HCT116 (cell line): ENCODE data around the gene MIB2. TPM values are rescaled to one million over a fixed set of nuclear protein-coding genes. Genes with fewer than 3 reads are reported as not detected.
A peak's percentile ranks its signal among the peaks of the same experiment; 100 is the strongest.

Experiments used
- ATAC-seq: fragments of 200-7000 bp; cut with Tn5 transposase; 2 replicates; pipeline ENCODE4 v1.9.1; 2020; ENCODE audit warnings: mild to moderate bottlenecking, moderate library complexity
- BruUV-seq: library from RNA; stranded (reverse); fragments of 400-500 nt; replicated peaks from 2 replicates; lab custom pipeline; 2021; lab: Mats Ljungman, UMichigan
- CTCF ChIA-PET: fragments of 300-600 bp; sonication (Branson Sonifier 250); formaldehyde crosslinking; loops from one replicate; lab custom pipeline; 2021; ENCODE audit warnings: antibody characterized with exemption; lab: Charles Lee
- POLR2A ChIA-PET: fragments of 300-600, 350-600 bp; sonication (Branson Sonifier 250); formaldehyde crosslinking; loops from one replicate; lab custom pipeline; 2021; ENCODE audit warnings: antibody characterized with exemption; lab: Charles Lee
- RAD21 ChIA-PET, 2 experiments: fragments of 300-600 bp; sonication (Branson Sonifier 250); formaldehyde crosslinking; loops; one replicate each; lab custom pipeline; 2023; ENCODE audit warnings: low total read pairs in 2 of 2; ENCODE audit not compliant: uncharacterized antibody in 2 of 2, unreplicated experiment in 2 of 2, low non-redundant PET in 1 of 2; lab: Charles Lee
- DNase-seq: peaks from one replicate; pipeline ENCODE4 v3.0.0-alpha.2; 2010; ENCODE audit warnings: low read depth, low spot score
- H2AFZ ChIP-seq: fragments of 200-600 bp; shearing (Covaris generic), sonication (generic); 2 replicates; pipeline ENCODE4 v1.6.1; 2017; ENCODE audit warnings: low read depth, mixed run types, mixed read lengths, antibody characterized with exemption, low read length; ENCODE audit not compliant: poor library complexity, severe bottlenecking
- H3K27ac ChIP-seq: 2 replicates; pipeline ENCODE4 v1.5.1; 2012; ENCODE audit warnings: low read depth, low read length
- H3K27me3 ChIP-seq: fragments of 200-600 bp; sonication (generic); 2 replicates; pipeline ENCODE4 v1.6.1; 2016; ENCODE audit warnings: mixed run types, low read length, mixed read lengths; ENCODE audit not compliant: insufficient read depth
- H3K36me3 ChIP-seq, 2 experiments: fragments of 200-500 bp in 1 of 2; fragments of 200-600 bp in 1 of 2; sonication (Bioruptor generic) in 1 of 2; sonication (generic) in 1 of 2; 2 replicates each; pipeline versions ENCODE4 v1.5.1 to v1.6.1; 2014 to 2016; ENCODE audit warnings: low read length in 2 of 2, inconsistent platforms in 1 of 2, mixed read lengths in 1 of 2, mixed run types in 1 of 2; ENCODE audit not compliant: insufficient read depth in 2 of 2, control insufficient read depth in 1 of 2
- H3K4me1 ChIP-seq, 2 experiments: fragments of 200-600 bp in 1 of 2; sonication (generic) in 1 of 2; 2 replicates each; pipeline versions ENCODE4 v1.5.1 to v1.6.1; 2012 to 2017; ENCODE audit warnings: low read length in 2 of 2, inconsistent platforms in 1 of 2, mild to moderate bottlenecking in 1 of 2, mixed read lengths in 1 of 2, mixed run types in 1 of 2, moderate library complexity in 1 of 2; ENCODE audit not compliant: insufficient read depth in 2 of 2, control insufficient read depth in 1 of 2
- H3K4me2 ChIP-seq: fragments of 200-600 bp; sonication (generic); 2 replicates; pipeline ENCODE4 v1.6.1; 2017; ENCODE audit warnings: mixed run types, low read length, mixed read lengths
- H3K4me3 ChIP-seq, 2 experiments: fragments of 200-600 bp in 1 of 2; sonication (generic) in 1 of 2; replicated peaks in 1 of 2; 2 replicates each; pipeline ENCODE4 v1.5.1; 2011 to 2016; ENCODE audit warnings: low read length in 2 of 2, control low read depth in 1 of 2, low read depth in 1 of 2, mild to moderate bottlenecking in 1 of 2, mixed read lengths in 1 of 2, mixed run types in 1 of 2
- H3K79me2 ChIP-seq: fragments of 200-600 bp; sonication (generic); 2 replicates; pipeline ENCODE4 v1.6.1; 2017; ENCODE audit warnings: mild to moderate bottlenecking, mixed run types, low read length, moderate library complexity, mixed read lengths; ENCODE audit not compliant: insufficient read depth
- H3K9ac ChIP-seq: fragments of 200-600 bp; sonication (generic); 2 replicates; pipeline ENCODE4 v1.6.1; 2016; ENCODE audit warnings: low read length, mixed read lengths
- H3K9me2 ChIP-seq: fragments of 200-600 bp; sonication (generic), shearing (Covaris generic); 2 replicates; pipeline ENCODE4 v1.6.1; 2017; ENCODE audit warnings: mixed run types, mild to moderate bottlenecking, moderate library complexity; ENCODE audit not compliant: insufficient read depth
- H3K9me3 ChIP-seq, 2 experiments: fragments of 200-500 bp in 1 of 2; fragments of 200-600 bp in 1 of 2; sonication (Bioruptor generic) in 1 of 2; sonication (generic) in 1 of 2; 2 replicates each; pipeline ENCODE4 v1.6.1; 2014 to 2017; ENCODE audit warnings: low read length in 2 of 2, mixed read lengths in 2 of 2, inconsistent platforms in 1 of 2, low read depth in 1 of 2, mild to moderate bottlenecking in 1 of 2, mixed run types in 1 of 2, moderate library complexity in 1 of 2; ENCODE audit not compliant: control insufficient read depth in 1 of 2, insufficient read depth in 1 of 2
- H4K20me1 ChIP-seq: fragments of 200-600 bp; sonication (generic), shearing (Covaris generic); 2 replicates; pipeline ENCODE4 v1.6.1; 2017; ENCODE audit warnings: mixed run types, mild to moderate bottlenecking, moderate library complexity; ENCODE audit not compliant: insufficient read depth
- ATF3 ChIP-seq: IDR thresholded peaks from 2 replicates; pipeline ENCODE4 v1.6.1; 2012
- EGR1 ChIP-seq: IDR thresholded peaks from 2 replicates; pipeline ENCODE4 v1.6.1; 2012; ENCODE audit warnings: low read depth
- MAX ChIP-seq: IDR thresholded peaks from 2 replicates; pipeline ENCODE4 v1.6.1; 2012
- POLR2AphosphoS5 ChIP-seq: IDR thresholded peaks from 2 replicates; pipeline ENCODE4 v1.6.1; 2011; ENCODE audit warnings: mild to moderate bottlenecking, low read depth, low read length, moderate library complexity
- SRF ChIP-seq: IDR thresholded peaks from 2 replicates; pipeline ENCODE4 v1.6.1; 2012; ENCODE audit warnings: low read depth
- ZFX ChIP-seq: fragments of 450-650 bp; IDR thresholded peaks from 2 replicates; pipeline ENCODE4 v1.6.1; 2017
- intact Hi-C: fragments of 100-400 bp; cut with micrococcal nuclease; formaldehyde crosslinking; loops from 2 replicates; pipeline ENCODE4 v1.10.0; 2022
- total RNA-seq: library from RNA; stranded (reverse); gene quantifications from one replicate; pipeline ENCODE4 v1.2.1, GENCODE V29; 2021; ENCODE audit not compliant: unreplicated experiment

The MIB2 gene
- total RNA-seq, 1 experiment from 2014 or later = 194 TPM

GRCh38 chr1:1616045-1616790 is 918 bp downstream of the MIB2 start:
- H3K9me2 ChIP-seq = no peaks in the 10 kb centered on the region
- ChIA-PET RAD21 (interaction anchor here in 1 of 2 experiments (1.1 kb wide), 1 partner anchor 13 kb away, joined by 4 read pairs; no protein-coding TSS in a partner anchor), POLR2A (interaction anchor here (0.8 to 3.3 kb wide), 3 partner anchors 13 to 292 kb away, joined by 5 to 15 read pairs (median 6); no protein-coding TSS in a partner anchor), CTCF (no interaction called here)
- intact Hi-C loops = loop anchor here (10.0 kb wide), 1 partner anchor 271 kb away; the partner anchor contains the start of gene DVL1
- H3K4me1 ChIP-seq = peaks cover 11 to 29% of the 10 kb centered on the region in 2 experiments; a peak in 3 of 4 replicates
- H3K27me3 ChIP-seq = no peaks in the 10 kb centered on the region
- H3K4me3 ChIP-seq = peak overlapping the region; percentile 85 to 86
- H3K79me2 ChIP-seq = peaks cover 9% of the 10 kb centered on the region; the same call in 1 of the 2 replicates
- BruUV-seq = no TSS peak
- peaks cover 0 to 3% of the 10 kb centered on the region in 2 experiments; a peak in 1 of 4 replicates for H3K36me3 ChIP-seq
- 0 out of 2 replicates have a peak, but pooled peaks cover 3% of the 10 kb centered on the region for H4K20me1 ChIP-seq
- H2AFZ ChIP-seq = no peak overlapping the region
- ATAC-seq = peak; percentile 33
- no peak for TF ChIP-seq POLR2AphosphoS5
- TF ChIP-seq EGR1 = no peak
- TF ChIP-seq ATF3 = no peak
- no peak for TF ChIP-seq SRF
- no peak for TF ChIP-seq MAX
- TF ChIP-seq ZFX = peak; percentile 41; the same call in 1 of the 2 replicates
- H3K9ac ChIP-seq = peak overlapping the region; percentile 90
- peak overlapping the region; percentile 97 for H3K4me2 ChIP-seq
- H3K27ac ChIP-seq = peak overlapping the region; percentile 100
- H3K9me3 ChIP-seq = no peaks in the 10 kb centered on the region
- DNase-seq = no peak

GRCh38 chr1:1616838-1617237 is 1.5 kb downstream of the MIB2 start:
- 0 out of 2 replicates have a peak, but pooled peaks cover 3% of the 10 kb centered on the region for H4K20me1 ChIP-seq
- no peaks in the 10 kb centered on the region for H3K9me2 ChIP-seq
- peaks cover 0 to 3% of the 10 kb centered on the region in 2 experiments; a peak in 1 of 4 replicates for H3K36me3 ChIP-seq
- peaks cover 9% of the 10 kb centered on the region; the same call in 1 of the 2 replicates for H3K79me2 ChIP-seq
- peak overlapping the region; percentile 100 for H3K27ac ChIP-seq
- BruUV-seq = no TSS peak
- H3K9ac ChIP-seq = peak overlapping the region; percentile 90
- peak overlapping the region; percentile 97 for H3K4me2 ChIP-seq
- TF ChIP-seq ZFX (no peak), EGR1 (no peak), MAX (no peak)
- no peaks in the 10 kb centered on the region for H3K27me3 ChIP-seq
- intact Hi-C loops = loop anchor here (10.0 kb wide), 1 partner anchor 272 kb away; the partner anchor contains the start of gene DVL1
- peak overlapping the region; percentile 85 to 86 for H3K4me3 ChIP-seq
- ChIA-PET CTCF (no interaction called here), RAD21 (no interaction called here), POLR2A (interaction anchor here (2.2 to 3.3 kb wide), 2 partner anchors 12 kb away, joined by 6 to 15 read pairs; no protein-coding TSS in a partner anchor)
- ATAC-seq (no peak), DNase-seq (no peak)
- peaks cover 11 to 29% of the 10 kb centered on the region in 2 experiments; a peak in 3 of 4 replicates for H3K4me1 ChIP-seq
- H3K9me3 ChIP-seq = no peaks in the 10 kb centered on the region
- H2AFZ ChIP-seq = no peak overlapping the region
